Left ventricle myocardium inferior (tissue), 1 donor: Measurements from ENCODE around the gene LARGE1. TPM values are rescaled to one million over a fixed set of nuclear protein-coding genes. Genes with fewer than 3 reads are reported as not detected.

ENCODE experiments used
- DNase-seq: peaks from one replicate; pipeline ENCODE4 v3.0.0-alpha.2; 2020
- H3K27ac ChIP-seq: fragments of 200-600 bp; replicated peaks from 2 replicates; pipeline ENCODE4 v1.8.0; 2021
- H3K27me3 ChIP-seq: fragments of 200-600 bp; 2 replicates; pipeline ENCODE4 v1.8.0; 2021; ENCODE audit warnings: low read depth
- H3K36me3 ChIP-seq: fragments of 200-600 bp; 2 replicates; pipeline ENCODE4 v1.8.0; 2021
- H3K4me1 ChIP-seq: fragments of 200-600 bp; 2 replicates; pipeline ENCODE4 v1.8.0; 2021
- H3K4me3 ChIP-seq: fragments of 200-600 bp; 2 replicates; pipeline ENCODE4 v1.8.0; 2021; ENCODE audit warnings: mild to moderate bottlenecking, moderate library complexity
- H3K9me3 ChIP-seq: fragments of 200-600 bp; replicated peaks from 2 replicates; pipeline ENCODE4 v1.8.0; 2021
- CTCF ChIP-seq: fragments of 200-600 bp; IDR thresholded peaks from 2 replicates; pipeline ENCODE4 v1.8.0; 2021; ENCODE audit warnings: antibody characterized with exemption, mild to moderate bottlenecking, borderline replicate concordance
- intact Hi-C: fragments of 100-400 bp; cut with micrococcal nuclease; formaldehyde crosslinking; loops from one replicate; pipeline ENCODE4 v1.11.0; 2022
- total RNA-seq: library from RNA; stranded (reverse); fragmentation: NEBNext Ultra II Directional; extraction: Animal tissue kit (Norgen Biotek cat#: 25700); gene quantifications from one replicate; pipeline ENCODE4 v1.2.1, GENCODE V29; 2021
- donor health status: DM: no; HTN: yes; CAD: no; lungs with severe emphysema.

Gene LARGE1
- total RNA-seq, 1 donor from 2014 or later = 117 TPM

DNA sequence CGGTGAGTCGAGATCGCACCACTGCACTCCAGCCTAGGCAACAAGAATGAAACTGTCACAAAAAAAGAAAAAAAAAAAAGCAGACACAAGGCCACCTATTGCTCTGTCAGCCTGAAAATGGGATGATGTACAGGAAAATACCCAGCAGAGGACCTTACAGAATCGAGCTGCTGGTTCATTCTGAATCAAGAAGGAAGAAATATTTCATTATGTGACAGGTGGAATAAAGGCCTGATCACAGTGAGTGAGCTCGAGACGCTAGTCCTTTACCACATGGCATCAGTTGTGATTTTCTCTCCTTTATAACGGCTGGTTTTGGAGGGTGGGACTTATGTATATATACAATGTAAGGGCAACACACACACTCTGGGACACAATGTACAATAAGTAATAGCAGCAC is 340.0 kb downstream of the LARGE1 start:
- Histone ChIP-seq H3K36me3 (no peaks in the 10 kb centered on the region), H3K4me1 (peaks cover 42% of the 10 kb centered on the region), H3K27ac (no peak overlapping the region), H3K4me3 (no peak overlapping the region), H3K9me3 (no peaks in the 10 kb centered on the region), H3K27me3 (no peaks in the 10 kb centered on the region)
- intact Hi-C loops = no loop called here
- no peak for DNase-seq
- TF ChIP-seq CTCF = no peak

- peak; percentile 95 for TF ChIP-seq CTCF
- no peak overlapping the region for H3K27ac ChIP-seq
These were observed 340.7 kb downstream of the LARGE1 start for GRCh38 chr22:33579448-33580093.

GRCh38 chr22:33578752-33579151 is 341.5 kb downstream of the LARGE1 start:
- intact Hi-C loops = loop anchor here (2.0 to 10.0 kb wide), 2 partner anchors 60 to 274 kb away; no protein-coding TSS in a partner anchor
- Histone ChIP-seq H3K4me3 (no peak overlapping the region), H3K27me3 (no peaks in the 10 kb centered on the region), H3K9me3 (no peaks in the 10 kb centered on the region), H3K4me1 (peaks cover 40% of the 10 kb centered on the region), H3K27ac (no peak overlapping the region), H3K36me3 (no peaks in the 10 kb centered on the region)
- DNase-seq = no peak
- no peak for TF ChIP-seq CTCF

More at GRCh38 chr22:33579448-33580093, 340.7 kb downstream of the LARGE1 start:
- Histone ChIP-seq H3K4me3 (no peak overlapping the region), H3K27me3 (no peaks in the 10 kb centered on the region), H3K9me3 (no peaks in the 10 kb centered on the region), H3K36me3 (no peaks in the 10 kb centered on the region), H3K4me1 (peaks cover 42% of the 10 kb centered on the region)
- intact Hi-C loops = loop anchor here (2.0 to 10.0 kb wide), 2 partner anchors 61 to 275 kb away; no protein-coding TSS in a partner anchor
- peak; percentile 41 for DNase-seq

- Histone ChIP-seq H3K27me3 (no peaks in the 10 kb centered on the region), H3K27ac (no peak overlapping the region), H3K4me1 (peaks cover 33% of the 10 kb centered on the region), H3K4me3 (no peak overlapping the region), H3K36me3 (no peaks in the 10 kb centered on the region), H3K9me3 (no peaks in the 10 kb centered on the region)
- intact Hi-C loops = loop anchor here (2.0 to 10.0 kb wide), 2 partner anchors 59 to 273 kb away; no protein-coding TSS in a partner anchor
- no peak for TF ChIP-seq CTCF
- no peak for DNase-seq
These were observed 342.3 kb downstream of the LARGE1 start for GRCh38 chr22:33577862-33578411.

- DNase-seq = no peak
- no peaks in the 10 kb centered on the region for H3K9me3 ChIP-seq
- TF ChIP-seq CTCF = no peak
- no peaks in the 10 kb centered on the region for H3K27me3 ChIP-seq
- intact Hi-C loops = loop anchor here (10.0 kb wide), 1 partner anchor 271 kb away; no protein-coding TSS in a partner anchor
- no peak overlapping the region for H3K4me3 ChIP-seq
- peaks cover 40% of the 10 kb centered on the region for H3K4me1 ChIP-seq
- no peaks in the 10 kb centered on the region for H3K36me3 ChIP-seq
- no peak overlapping the region for H3K27ac ChIP-seq
These were observed 344.1 kb downstream of the LARGE1 start for GRCh38 chr22:33576205-33576604.
